Measurements from ENCODE around the gene AKR7A3. TPM values are rescaled to one million over a fixed set of nuclear protein-coding genes. Genes with fewer than 3 reads are reported as not detected.

AKR7A3 gene
- total and polyA plus RNA-seq, 9 of the 15 experiments (the other 6 are each of a cell fraction or from before 2014, with no cell fraction given) = 0.04 to 1.5 (median 0.44) TPM; not detected in 1

DNA sequence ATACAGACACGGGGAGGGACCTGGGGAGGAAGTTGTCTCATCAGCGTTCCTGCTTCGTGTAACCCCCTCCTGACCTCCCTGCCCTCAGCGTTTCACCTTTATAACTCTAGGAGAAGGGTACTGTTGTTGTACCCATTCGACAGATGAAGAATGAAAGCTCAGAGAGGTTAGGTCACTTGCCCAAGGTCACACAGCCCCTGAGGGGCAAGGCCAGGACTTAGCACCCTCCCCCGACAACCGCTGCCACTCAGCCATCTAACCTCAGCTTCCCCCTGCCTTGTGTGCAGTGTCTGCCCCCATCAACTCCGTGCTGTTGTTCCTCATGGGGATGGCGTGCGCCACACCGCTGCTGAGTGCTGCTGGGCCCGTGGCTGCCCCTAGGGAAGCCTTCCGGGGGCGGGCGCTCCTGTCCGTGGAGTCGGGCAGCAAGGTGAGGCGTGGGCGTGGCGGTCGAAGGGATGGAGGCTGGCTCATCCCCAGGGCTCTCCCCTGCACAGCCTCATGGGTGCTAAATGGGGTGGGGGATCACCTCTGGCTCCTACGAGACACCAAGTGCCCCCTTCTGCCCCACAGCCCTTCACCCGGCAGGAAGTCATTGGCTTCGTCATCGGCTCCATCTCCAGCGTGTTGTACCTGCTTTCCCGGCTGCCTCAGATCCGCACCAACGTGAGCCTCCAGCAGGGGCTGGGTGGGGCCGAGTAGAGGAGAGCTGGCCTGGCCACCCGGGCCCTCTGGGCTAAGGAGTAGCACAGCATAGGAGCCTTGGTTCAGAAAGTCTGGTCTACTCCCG lies 37.6 kb upstream of the AKR7A3 start (continued):
- TF ChIP-seq, protein P1, sequence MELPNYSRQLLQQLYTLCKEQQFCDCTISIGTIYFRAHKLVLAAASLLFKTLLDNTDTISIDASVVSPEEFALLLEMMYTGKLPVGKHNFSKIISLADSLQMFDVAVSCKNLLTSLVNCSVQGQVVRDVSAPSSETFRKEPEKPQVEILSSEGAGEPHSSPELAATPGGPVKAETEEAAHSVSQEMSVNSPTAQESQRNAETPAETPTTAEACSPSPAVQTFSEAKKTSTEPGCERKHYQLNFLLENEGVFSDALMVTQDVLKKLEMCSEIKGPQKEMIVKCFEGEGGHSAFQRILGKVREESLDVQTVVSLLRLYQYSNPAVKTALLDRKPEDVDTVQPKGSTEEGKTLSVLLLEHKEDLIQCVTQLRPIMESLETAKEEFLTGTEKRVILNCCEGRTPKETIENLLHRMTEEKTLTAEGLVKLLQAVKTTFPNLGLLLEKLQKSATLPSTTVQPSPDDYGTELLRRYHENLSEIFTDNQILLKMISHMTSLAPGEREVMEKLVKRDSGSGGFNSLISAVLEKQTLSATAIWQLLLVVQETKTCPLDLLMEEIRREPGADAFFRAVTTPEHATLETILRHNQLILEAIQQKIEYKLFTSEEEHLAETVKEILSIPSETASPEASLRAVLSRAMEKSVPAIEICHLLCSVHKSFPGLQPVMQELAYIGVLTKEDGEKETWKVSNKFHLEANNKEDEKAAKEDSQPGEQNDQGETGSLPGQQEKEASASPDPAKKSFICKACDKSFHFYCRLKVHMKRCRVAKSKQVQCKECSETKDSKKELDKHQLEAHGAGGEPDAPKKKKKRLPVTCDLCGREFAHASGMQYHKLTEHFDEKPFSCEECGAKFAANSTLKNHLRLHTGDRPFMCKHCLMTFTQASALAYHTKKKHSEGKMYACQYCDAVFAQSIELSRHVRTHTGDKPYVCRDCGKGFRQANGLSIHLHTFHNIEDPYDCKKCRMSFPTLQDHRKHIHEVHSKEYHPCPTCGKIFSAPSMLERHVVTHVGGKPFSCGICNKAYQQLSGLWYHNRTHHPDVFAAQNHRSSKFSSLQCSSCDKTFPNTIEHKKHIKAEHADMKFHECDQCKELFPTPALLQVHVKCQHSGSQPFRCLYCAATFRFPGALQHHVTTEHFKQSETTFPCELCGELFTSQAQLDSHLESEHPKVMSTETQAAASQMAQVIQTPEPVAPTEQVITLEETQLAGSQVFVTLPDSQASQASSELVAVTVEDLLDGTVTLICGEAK (IDR thresholded peaks at IDR 0.05) = no peak
- TF ChIP-seq, protein P1 (CRISPR knock-in tag; IDR thresholded peaks at IDR 0.05) = no peak
- TF ChIP-seq GATAD2A (IDR thresholded peaks at IDR 0.05) = no peak
- TF ChIP-seq KDM5B (IDR thresholded peaks at IDR 0.05; ENCODE audit: insufficient replicate concordance, low read depth, low read length) = no peak
- peak; percentile 72; the same call in 1 of the 2 replicates for TF ChIP-seq CBX1 (IDR thresholded peaks at IDR 0.05; ENCODE audit: low read depth)
- peak; percentile 63; the same call in 1 of the 2 replicates for TF ChIP-seq ZNF316 (IDR thresholded peaks at IDR 0.05)
- TF ChIP-seq PTRF (tag; IDR thresholded peaks at IDR 0.05) = no peak
- TF ChIP-seq MTA2 (IDR thresholded peaks at IDR 0.05; ENCODE audit: low read depth) = no peak
- TF ChIP-seq ARID1B (IDR thresholded peaks at IDR 0.05) = no peak
- TF ChIP-seq, protein P2, sequence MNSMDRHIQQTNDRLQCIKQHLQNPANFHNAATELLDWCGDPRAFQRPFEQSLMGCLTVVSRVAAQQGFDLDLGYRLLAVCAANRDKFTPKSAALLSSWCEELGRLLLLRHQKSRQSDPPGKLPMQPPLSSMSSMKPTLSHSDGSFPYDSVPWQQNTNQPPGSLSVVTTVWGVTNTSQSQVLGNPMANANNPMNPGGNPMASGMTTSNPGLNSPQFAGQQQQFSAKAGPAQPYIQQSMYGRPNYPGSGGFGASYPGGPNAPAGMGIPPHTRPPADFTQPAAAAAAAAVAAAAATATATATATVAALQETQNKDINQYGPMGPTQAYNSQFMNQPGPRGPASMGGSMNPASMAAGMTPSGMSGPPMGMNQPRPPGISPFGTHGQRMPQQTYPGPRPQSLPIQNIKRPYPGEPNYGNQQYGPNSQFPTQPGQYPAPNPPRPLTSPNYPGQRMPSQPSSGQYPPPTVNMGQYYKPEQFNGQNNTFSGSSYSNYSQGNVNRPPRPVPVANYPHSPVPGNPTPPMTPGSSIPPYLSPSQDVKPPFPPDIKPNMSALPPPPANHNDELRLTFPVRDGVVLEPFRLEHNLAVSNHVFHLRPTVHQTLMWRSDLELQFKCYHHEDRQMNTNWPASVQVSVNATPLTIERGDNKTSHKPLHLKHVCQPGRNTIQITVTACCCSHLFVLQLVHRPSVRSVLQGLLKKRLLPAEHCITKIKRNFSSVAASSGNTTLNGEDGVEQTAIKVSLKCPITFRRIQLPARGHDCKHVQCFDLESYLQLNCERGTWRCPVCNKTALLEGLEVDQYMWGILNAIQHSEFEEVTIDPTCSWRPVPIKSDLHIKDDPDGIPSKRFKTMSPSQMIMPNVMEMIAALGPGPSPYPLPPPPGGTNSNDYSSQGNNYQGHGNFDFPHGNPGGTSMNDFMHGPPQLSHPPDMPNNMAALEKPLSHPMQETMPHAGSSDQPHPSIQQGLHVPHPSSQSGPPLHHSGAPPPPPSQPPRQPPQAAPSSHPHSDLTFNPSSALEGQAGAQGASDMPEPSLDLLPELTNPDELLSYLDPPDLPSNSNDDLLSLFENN (IDR thresholded peaks at IDR 0.05; ENCODE audit: low read depth in 2 of 2, low read length in 2 of 2) = no peak
- no peak for TF ChIP-seq ZBTB8A (IDR thresholded peaks at IDR 0.05; ENCODE audit: partially characterized antibody)
- TF ChIP-seq, protein P3, sequence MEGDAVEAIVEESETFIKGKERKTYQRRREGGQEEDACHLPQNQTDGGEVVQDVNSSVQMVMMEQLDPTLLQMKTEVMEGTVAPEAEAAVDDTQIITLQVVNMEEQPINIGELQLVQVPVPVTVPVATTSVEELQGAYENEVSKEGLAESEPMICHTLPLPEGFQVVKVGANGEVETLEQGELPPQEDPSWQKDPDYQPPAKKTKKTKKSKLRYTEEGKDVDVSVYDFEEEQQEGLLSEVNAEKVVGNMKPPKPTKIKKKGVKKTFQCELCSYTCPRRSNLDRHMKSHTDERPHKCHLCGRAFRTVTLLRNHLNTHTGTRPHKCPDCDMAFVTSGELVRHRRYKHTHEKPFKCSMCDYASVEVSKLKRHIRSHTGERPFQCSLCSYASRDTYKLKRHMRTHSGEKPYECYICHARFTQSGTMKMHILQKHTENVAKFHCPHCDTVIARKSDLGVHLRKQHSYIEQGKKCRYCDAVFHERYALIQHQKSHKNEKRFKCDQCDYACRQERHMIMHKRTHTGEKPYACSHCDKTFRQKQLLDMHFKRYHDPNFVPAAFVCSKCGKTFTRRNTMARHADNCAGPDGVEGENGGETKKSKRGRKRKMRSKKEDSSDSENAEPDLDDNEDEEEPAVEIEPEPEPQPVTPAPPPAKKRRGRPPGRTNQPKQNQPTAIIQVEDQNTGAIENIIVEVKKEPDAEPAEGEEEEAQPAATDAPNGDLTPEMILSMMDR (IDR thresholded peaks at IDR 0.05 in 2 of 3, conservative IDR thresholded peaks at IDR 0.05 in 1 of 3; ENCODE audit: insufficient read depth in 2 of 3, low read depth in 1 of 3, low read length in 3 of 3) = no peak

All from K562 (cell line).